Left ventricle myocardium inferior (tissue), 1 donor: Measurements from ENCODE around the gene PTPRT. TPM values are rescaled to one million over a fixed set of nuclear protein-coding genes. Genes with fewer than 3 reads are reported as not detected.

Experiments
- DNase-seq: peaks from one replicate; pipeline ENCODE4 v3.0.0-alpha.2; 2020
- H3K27ac ChIP-seq: fragments of 200-600 bp; replicated peaks from 2 replicates; pipeline ENCODE4 v1.8.0; 2021
- H3K27me3 ChIP-seq: fragments of 200-600 bp; 2 replicates; pipeline ENCODE4 v1.8.0; 2021; ENCODE audit warnings: low read depth
- H3K36me3 ChIP-seq: fragments of 200-600 bp; 2 replicates; pipeline ENCODE4 v1.8.0; 2021
- H3K4me1 ChIP-seq: fragments of 200-600 bp; 2 replicates; pipeline ENCODE4 v1.8.0; 2021
- H3K4me3 ChIP-seq: fragments of 200-600 bp; 2 replicates; pipeline ENCODE4 v1.8.0; 2021; ENCODE audit warnings: mild to moderate bottlenecking, moderate library complexity
- H3K9me3 ChIP-seq: fragments of 200-600 bp; replicated peaks from 2 replicates; pipeline ENCODE4 v1.8.0; 2021
- intact Hi-C: fragments of 100-400 bp; cut with micrococcal nuclease; formaldehyde crosslinking; loops from one replicate; pipeline ENCODE4 v1.11.0; 2022
- total RNA-seq: library from RNA; stranded (reverse); fragmentation: NEBNext Ultra II Directional; extraction: Animal tissue kit (Norgen Biotek cat#: 25700); gene quantifications from one replicate; pipeline ENCODE4 v1.2.1, GENCODE V29; 2021
- TF ChIP-seq, protein P1 (sequence below): fragments of 200-600 bp; IDR thresholded peaks from 2 replicates; pipeline ENCODE4 v1.8.0; 2021; ENCODE audit warnings: antibody characterized with exemption, mild to moderate bottlenecking, borderline replicate concordance
- donor health status: DM: no; HTN: yes; CAD: no; lungs with severe emphysema.

PTPRT gene
- total RNA-seq, 1 donor from 2014 or later = 0.08 TPM

GRCh38 chr20:42705550-42705949 lies 484.2 kb downstream of the PTPRT start:
- intact Hi-C loops = no loop called here
- Histone ChIP-seq H3K4me1 (no peaks in the 10 kb centered on the region), H3K4me3 (no peak overlapping the region), H3K27ac (no peak overlapping the region), H3K27me3 (no peaks in the 10 kb centered on the region), H3K9me3 (peaks cover 30% of the 10 kb centered on the region), H3K36me3 (no peaks in the 10 kb centered on the region)
- TF ChIP-seq, protein P1, sequence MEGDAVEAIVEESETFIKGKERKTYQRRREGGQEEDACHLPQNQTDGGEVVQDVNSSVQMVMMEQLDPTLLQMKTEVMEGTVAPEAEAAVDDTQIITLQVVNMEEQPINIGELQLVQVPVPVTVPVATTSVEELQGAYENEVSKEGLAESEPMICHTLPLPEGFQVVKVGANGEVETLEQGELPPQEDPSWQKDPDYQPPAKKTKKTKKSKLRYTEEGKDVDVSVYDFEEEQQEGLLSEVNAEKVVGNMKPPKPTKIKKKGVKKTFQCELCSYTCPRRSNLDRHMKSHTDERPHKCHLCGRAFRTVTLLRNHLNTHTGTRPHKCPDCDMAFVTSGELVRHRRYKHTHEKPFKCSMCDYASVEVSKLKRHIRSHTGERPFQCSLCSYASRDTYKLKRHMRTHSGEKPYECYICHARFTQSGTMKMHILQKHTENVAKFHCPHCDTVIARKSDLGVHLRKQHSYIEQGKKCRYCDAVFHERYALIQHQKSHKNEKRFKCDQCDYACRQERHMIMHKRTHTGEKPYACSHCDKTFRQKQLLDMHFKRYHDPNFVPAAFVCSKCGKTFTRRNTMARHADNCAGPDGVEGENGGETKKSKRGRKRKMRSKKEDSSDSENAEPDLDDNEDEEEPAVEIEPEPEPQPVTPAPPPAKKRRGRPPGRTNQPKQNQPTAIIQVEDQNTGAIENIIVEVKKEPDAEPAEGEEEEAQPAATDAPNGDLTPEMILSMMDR = no peak
- DNase-seq = no peak

DNA sequence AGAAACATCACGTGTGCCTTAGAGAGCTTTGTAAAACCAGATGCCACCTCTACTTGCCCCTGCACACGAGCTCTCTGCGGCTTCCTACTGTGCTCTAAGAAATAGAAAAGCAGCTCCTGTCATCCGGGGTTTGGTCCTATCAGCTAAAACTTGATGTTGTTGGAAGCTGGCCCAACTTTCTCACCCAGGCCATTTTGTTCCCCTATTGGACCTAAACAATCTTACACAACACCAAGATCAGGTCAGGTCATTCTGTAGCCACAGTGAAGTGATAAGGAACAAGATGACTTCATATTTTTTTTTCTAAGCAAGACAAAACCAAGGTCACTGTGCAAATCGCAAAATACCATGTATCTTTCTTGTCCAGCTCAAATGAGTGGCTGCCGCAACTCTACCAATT lies 486.0 kb downstream of the PTPRT start:
- intact Hi-C loops = no loop called here
- Histone ChIP-seq H3K36me3 (no peaks in the 10 kb centered on the region), H3K4me3 (no peak overlapping the region), H3K27ac (no peak overlapping the region), H3K9me3 (peaks cover 12% of the 10 kb centered on the region), H3K4me1 (no peaks in the 10 kb centered on the region), H3K27me3 (no peaks in the 10 kb centered on the region)
- no peak for DNase-seq
- TF ChIP-seq, protein P1 = no peak

DNA sequence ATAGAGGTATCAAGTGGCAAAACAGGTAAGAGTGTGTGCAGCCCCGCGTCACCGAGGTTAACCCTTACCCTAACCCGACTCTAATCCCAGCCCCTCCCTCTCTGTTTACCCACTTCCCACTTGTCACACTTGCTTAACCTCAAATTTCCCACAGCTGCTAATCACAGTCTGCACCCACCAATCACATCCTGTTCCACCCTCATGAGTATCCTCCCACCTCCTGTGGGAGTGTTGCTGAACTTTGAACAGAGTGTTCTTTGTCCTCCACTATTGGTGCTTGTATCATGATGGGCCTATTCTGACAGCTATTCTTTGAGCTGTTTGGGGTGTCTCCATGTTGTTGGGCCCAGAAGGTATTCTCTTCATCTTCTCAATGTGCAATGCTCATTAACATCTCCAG lies 487.8 kb downstream of the PTPRT start:
- no peaks in the 10 kb centered on the region for H3K36me3 ChIP-seq
- peaks cover 7% of the 10 kb centered on the region for H3K9me3 ChIP-seq
- H3K4me3 ChIP-seq = no peak overlapping the region
- H3K27me3 ChIP-seq = no peaks in the 10 kb centered on the region
- DNase-seq = no peak
- H3K4me1 ChIP-seq = no peaks in the 10 kb centered on the region
- no peak overlapping the region for H3K27ac ChIP-seq
- intact Hi-C loops = no loop called here
- TF ChIP-seq, protein P1 = no peak

GRCh38 chr20:42700372-42700771 lies 489.3 kb downstream of the PTPRT start:
- no peaks in the 10 kb centered on the region for H3K27me3 ChIP-seq
- H3K4me1 ChIP-seq = no peaks in the 10 kb centered on the region
- peaks cover 7% of the 10 kb centered on the region for H3K9me3 ChIP-seq
- H3K27ac ChIP-seq = no peak overlapping the region
- TF ChIP-seq, protein P1 = no peak
- intact Hi-C loops = no loop called here
- no peak overlapping the region for H3K4me3 ChIP-seq
- H3K36me3 ChIP-seq = no peaks in the 10 kb centered on the region
- no peak for DNase-seq

- Histone ChIP-seq H3K27me3 (no peaks in the 10 kb centered on the region), H3K4me3 (no peak overlapping the region), H3K4me1 (no peaks in the 10 kb centered on the region), H3K27ac (no peak overlapping the region), H3K9me3 (peaks cover 6% of the 10 kb centered on the region), H3K36me3 (no peaks in the 10 kb centered on the region)
- intact Hi-C loops = no loop called here
- no peak for DNase-seq
- TF ChIP-seq, protein P1 = no peak
Observed at GRCh38 chr20:42697962-42698361, 491.7 kb downstream of the PTPRT start.
